Panc1 (cell line): ENCODE results near the gene PIGH. TPM values are rescaled to one million over a fixed set of nuclear protein-coding genes. Genes with fewer than 3 reads are reported as not detected.

Experiments used
- ATAC-seq: fragments of 200-7000 bp; cut with Tn5 transposase; 2 replicates; pipeline ENCODE4 v1.9.1; 2020; ENCODE audit warnings: mild to moderate bottlenecking, moderate library complexity
- BruUV-seq: library from RNA; stranded (reverse); fragments of 400-500 nt; replicated peaks from 2 replicates; lab custom pipeline; 2021; lab: Mats Ljungman, UMichigan
- CTCF ChIA-PET: fragments of 300-600 bp; sonication (Branson Sonifier 250); formaldehyde crosslinking; loops from one replicate; lab custom pipeline; 2022; ENCODE audit warnings: antibody characterized with exemption; lab: Charles Lee
- POLR2A ChIA-PET: fragments of 300-600 bp; sonication (Branson Sonifier 250); formaldehyde crosslinking; loops from one replicate; lab custom pipeline; 2022; ENCODE audit warnings: antibody characterized with exemption; lab: Charles Lee
- DNase-seq: peaks from one replicate; pipeline ENCODE4 v3.0.0-alpha.2; 2010; ENCODE audit warnings: low read depth, low spot score
- H3K27ac ChIP-seq: 2 replicates; pipeline ENCODE4 v1.5.1; 2011; ENCODE audit warnings: mild to moderate bottlenecking, low read length, inconsistent platforms
- H3K27me3 ChIP-seq: fragments of 200-500 bp; sonication (Bioruptor generic); 2 replicates; pipeline ENCODE4 v1.6.0; 2014; ENCODE audit warnings: low read length, inconsistent platforms; ENCODE audit not compliant: control insufficient read depth, insufficient read depth
- H3K36me3 ChIP-seq: fragments of 200-500 bp; sonication (Bioruptor generic); 2 replicates; pipeline ENCODE4 v1.5.1; 2014; ENCODE audit warnings: inconsistent platforms, mild to moderate bottlenecking, low read length, moderate library complexity; ENCODE audit not compliant: control insufficient read depth, insufficient read depth
- H3K4me1 ChIP-seq: 2 replicates; pipeline ENCODE4 v1.5.1; 2011; ENCODE audit warnings: inconsistent platforms, mild to moderate bottlenecking, low read length, moderate library complexity; ENCODE audit not compliant: control insufficient read depth, insufficient read depth
- H3K4me3 ChIP-seq, 2 experiments: 2 replicates each; pipeline ENCODE4 v1.5.1; 2011 to 2012; ENCODE audit warnings: low read depth in 2 of 2, low read length in 2 of 2, mild to moderate bottlenecking in 2 of 2, inconsistent platforms in 1 of 2, moderate library complexity in 1 of 2
- H3K9me3 ChIP-seq: fragments of 200-500 bp; sonication (Bioruptor generic); 2 replicates; pipeline ENCODE4 v1.5.1; 2014; ENCODE audit warnings: low read depth, mild to moderate bottlenecking, inconsistent platforms, low read length, moderate library complexity; ENCODE audit not compliant: control insufficient read depth, insufficient read depth
- POLR2AphosphoS5 ChIP-seq: IDR thresholded peaks from 2 replicates; pipeline ENCODE4 v1.6.1; 2012; ENCODE audit warnings: mild to moderate bottlenecking, low read depth, low read length, moderate library complexity
- SIN3A ChIP-seq: IDR thresholded peaks from 2 replicates; pipeline ENCODE4 v1.6.1; 2012; ENCODE audit warnings: low read depth, mild to moderate bottlenecking, low read length, moderate library complexity, borderline replicate concordance; ENCODE audit not compliant: insufficient read depth
- TCF7L2 ChIP-seq: IDR thresholded peaks from 2 replicates; pipeline ENCODE4 v1.6.1; 2011; ENCODE audit warnings: mild to moderate bottlenecking, low read depth, low read length, inconsistent platforms
- in situ Hi-C: cut with HindIII; loops from 2 replicates; pipeline ENCODE4 v1.10.0; 2016; ENCODE audit warnings: low sequenced_read_pairs, low pct_unique_long_range_greater_than_20kb
- intact Hi-C: fragments of 100-400 bp; cut with micrococcal nuclease; formaldehyde crosslinking; loops from one replicate; pipeline ENCODE4 v1.10.0; 2022; ENCODE audit not compliant: unreplicated experiment
- total RNA-seq: library from RNA; stranded (reverse); gene quantifications from one replicate; pipeline ENCODE4 v1.2.1, GENCODE V29; 2021; ENCODE audit not compliant: unreplicated experiment
- TF ChIP-seq, protein P1 (sequence below), 2 experiments: IDR thresholded peaks; 2 replicates each; pipeline ENCODE4 v1.6.1; 2011 to 2012; ENCODE audit warnings: low read depth in 2 of 2, control low read depth in 1 of 2, low read length in 1 of 2, mild to moderate bottlenecking in 1 of 2, moderate library complexity in 1 of 2; ENCODE audit not compliant: insufficient read depth in 1 of 2
- TF ChIP-seq, protein P2 (sequence below): fragments of 450-650 bp; IDR thresholded peaks from 2 replicates; pipeline ENCODE4 v1.5.1; 2017; ENCODE audit warnings: mild to moderate bottlenecking

Gene PIGH
- total RNA-seq, 1 experiment from 2014 or later, result 13.3 TPM

DNA sequence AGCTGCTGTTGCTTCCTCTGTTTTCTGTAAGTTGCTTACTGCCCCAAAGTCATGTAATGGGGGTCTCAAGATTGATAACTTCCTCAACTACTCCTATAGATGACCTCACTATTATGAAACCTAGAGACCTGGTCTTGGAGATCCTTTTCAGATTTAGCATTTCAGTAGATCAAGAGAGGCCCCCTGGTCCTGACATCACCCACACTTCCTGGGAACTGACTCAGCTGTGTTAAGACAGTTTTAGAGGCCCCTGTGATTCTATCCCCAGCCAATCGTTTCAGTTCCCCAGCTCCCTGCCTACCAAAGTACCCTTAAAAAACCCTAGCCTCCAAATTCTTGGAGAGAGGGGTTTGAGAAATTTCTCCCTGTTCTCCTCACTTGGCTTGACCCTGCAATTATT lies 10.4 kb upstream of the PIGH start:
- Histone ChIP-seq H3K36me3 (no peaks in the 10 kb centered on the region), H3K4me1 (no peaks in the 10 kb centered on the region), H3K27me3 (no peaks in the 10 kb centered on the region), H3K27ac (no peak overlapping the region), H3K4me3 (no peak overlapping the region), H3K9me3 (no peaks in the 10 kb centered on the region)
- CTCF ChIA-PET, result no interaction called here
- BruUV-seq, result no TSS peak
- in situ Hi-C loops (no loop called here), intact Hi-C loops (loop anchor here (10.0 kb wide), 1 partner anchor 94 kb away; the partner anchor contains the start of gene RDH12)
- DNase-seq (no peak), ATAC-seq (no peak)
- POLR2A ChIA-PET, result no interaction called here
- TF ChIP-seq TCF7L2, result no peak

DNA sequence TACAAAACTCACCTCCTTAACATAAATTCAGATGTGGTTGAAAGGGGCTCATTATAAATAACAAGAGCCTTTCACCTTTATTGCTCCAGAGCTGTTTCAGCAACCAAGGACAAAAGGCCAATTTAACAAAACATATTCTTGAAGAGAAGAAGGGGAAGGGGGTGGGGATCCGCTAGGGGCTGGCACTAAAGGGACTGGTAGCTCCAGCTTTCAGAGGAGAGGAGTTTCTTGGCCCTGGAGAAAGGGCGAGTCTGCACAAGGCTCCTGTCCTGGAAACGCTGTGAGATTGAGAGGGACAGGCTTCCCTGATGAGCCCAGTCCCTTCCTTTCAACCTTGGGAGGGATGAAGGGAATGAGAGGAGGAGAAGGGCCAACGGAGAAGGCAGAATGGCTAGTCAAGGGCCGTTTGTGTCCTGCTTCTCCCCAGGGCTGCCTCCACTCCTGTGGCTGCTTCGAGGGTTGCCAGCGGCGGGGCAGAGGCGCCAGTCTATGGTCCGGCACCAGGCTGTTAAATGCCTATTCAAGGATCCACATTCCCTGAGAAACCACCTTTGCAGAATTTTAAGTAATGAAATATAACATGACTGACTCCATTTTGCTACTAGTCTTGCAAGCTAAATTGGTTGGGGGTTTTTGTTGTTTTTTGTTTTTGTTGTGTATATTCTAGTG lies 9.7 kb upstream of the PIGH start:
- no peaks in the 10 kb centered on the region for H3K9me3 ChIP-seq
- no peaks in the 10 kb centered on the region for H3K36me3 ChIP-seq
- in situ Hi-C loops, result no loop called here
- BruUV-seq, result no TSS peak
- ATAC-seq (no peak), DNase-seq (no peak)
- POLR2A ChIA-PET, result no interaction called here
- no peak overlapping the region for H3K27ac ChIP-seq
- intact Hi-C loops, result loop anchor here (10.0 kb wide), 1 partner anchor 95 kb away; the partner anchor contains the start of gene RDH12
- CTCF ChIA-PET, result no interaction called here
- H3K4me3 ChIP-seq, result no peak overlapping the region
- no peaks in the 10 kb centered on the region for H3K27me3 ChIP-seq
- no peak for TF ChIP-seq TCF7L2
- H3K4me1 ChIP-seq, result no peaks in the 10 kb centered on the region

DNA sequence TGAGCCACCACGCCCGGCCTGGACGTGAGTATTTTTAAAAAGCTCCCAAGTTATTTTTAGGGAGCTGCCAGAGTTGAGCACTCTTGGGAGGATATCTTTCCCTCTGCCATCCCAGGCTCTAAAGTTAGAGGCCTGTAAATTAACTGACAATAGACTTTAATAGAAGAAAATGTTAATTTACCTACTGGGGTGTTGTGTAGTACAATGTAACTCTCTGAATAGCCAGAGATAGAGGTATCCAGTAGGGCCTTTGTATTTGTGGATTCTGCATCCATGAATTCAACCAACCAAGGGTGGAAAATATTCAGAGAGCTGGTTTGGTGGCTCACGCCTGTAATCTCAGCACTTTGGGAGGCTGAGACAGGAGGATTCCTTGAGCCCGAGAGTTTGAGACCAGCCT lies 7.6 kb upstream of the PIGH start:
- no peaks in the 10 kb centered on the region for H3K27me3 ChIP-seq

More for the DNA sequence above, 7.6 kb upstream of the PIGH start:
- H3K36me3 ChIP-seq, result no peaks in the 10 kb centered on the region
- no peak for TF ChIP-seq TCF7L2
- no peak for TF ChIP-seq SIN3A
- TF ChIP-seq, protein P1, sequence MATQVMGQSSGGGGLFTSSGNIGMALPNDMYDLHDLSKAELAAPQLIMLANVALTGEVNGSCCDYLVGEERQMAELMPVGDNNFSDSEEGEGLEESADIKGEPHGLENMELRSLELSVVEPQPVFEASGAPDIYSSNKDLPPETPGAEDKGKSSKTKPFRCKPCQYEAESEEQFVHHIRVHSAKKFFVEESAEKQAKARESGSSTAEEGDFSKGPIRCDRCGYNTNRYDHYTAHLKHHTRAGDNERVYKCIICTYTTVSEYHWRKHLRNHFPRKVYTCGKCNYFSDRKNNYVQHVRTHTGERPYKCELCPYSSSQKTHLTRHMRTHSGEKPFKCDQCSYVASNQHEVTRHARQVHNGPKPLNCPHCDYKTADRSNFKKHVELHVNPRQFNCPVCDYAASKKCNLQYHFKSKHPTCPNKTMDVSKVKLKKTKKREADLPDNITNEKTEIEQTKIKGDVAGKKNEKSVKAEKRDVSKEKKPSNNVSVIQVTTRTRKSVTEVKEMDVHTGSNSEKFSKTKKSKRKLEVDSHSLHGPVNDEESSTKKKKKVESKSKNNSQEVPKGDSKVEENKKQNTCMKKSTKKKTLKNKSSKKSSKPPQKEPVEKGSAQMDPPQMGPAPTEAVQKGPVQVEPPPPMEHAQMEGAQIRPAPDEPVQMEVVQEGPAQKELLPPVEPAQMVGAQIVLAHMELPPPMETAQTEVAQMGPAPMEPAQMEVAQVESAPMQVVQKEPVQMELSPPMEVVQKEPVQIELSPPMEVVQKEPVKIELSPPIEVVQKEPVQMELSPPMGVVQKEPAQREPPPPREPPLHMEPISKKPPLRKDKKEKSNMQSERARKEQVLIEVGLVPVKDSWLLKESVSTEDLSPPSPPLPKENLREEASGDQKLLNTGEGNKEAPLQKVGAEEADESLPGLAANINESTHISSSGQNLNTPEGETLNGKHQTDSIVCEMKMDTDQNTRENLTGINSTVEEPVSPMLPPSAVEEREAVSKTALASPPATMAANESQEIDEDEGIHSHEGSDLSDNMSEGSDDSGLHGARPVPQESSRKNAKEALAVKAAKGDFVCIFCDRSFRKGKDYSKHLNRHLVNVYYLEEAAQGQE (IDR thresholded peaks at IDR 0.05; ENCODE audit: insufficient read depth in 1 of 2, low read depth in 2 of 2, low read length in 1 of 2), result no peak
- TF ChIP-seq POLR2AphosphoS5, result no peak
- TF ChIP-seq, protein P2, sequence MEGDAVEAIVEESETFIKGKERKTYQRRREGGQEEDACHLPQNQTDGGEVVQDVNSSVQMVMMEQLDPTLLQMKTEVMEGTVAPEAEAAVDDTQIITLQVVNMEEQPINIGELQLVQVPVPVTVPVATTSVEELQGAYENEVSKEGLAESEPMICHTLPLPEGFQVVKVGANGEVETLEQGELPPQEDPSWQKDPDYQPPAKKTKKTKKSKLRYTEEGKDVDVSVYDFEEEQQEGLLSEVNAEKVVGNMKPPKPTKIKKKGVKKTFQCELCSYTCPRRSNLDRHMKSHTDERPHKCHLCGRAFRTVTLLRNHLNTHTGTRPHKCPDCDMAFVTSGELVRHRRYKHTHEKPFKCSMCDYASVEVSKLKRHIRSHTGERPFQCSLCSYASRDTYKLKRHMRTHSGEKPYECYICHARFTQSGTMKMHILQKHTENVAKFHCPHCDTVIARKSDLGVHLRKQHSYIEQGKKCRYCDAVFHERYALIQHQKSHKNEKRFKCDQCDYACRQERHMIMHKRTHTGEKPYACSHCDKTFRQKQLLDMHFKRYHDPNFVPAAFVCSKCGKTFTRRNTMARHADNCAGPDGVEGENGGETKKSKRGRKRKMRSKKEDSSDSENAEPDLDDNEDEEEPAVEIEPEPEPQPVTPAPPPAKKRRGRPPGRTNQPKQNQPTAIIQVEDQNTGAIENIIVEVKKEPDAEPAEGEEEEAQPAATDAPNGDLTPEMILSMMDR, result no peak
- no peak overlapping the region for H3K27ac ChIP-seq
- ChIA-PET CTCF (interaction anchor here (0.6 kb wide), 1 partner anchor 44 kb away, joined by 5 read pairs; no protein-coding TSS in a partner anchor), POLR2A (no interaction called here)
- ATAC-seq (no peak), DNase-seq (no peak)
- no TSS peak for BruUV-seq
- in situ Hi-C loops (no loop called here), intact Hi-C loops (no loop called here)
- H3K9me3 ChIP-seq, result no peaks in the 10 kb centered on the region
- no peak overlapping the region for H3K4me3 ChIP-seq
- no peaks in the 10 kb centered on the region for H3K4me1 ChIP-seq
